Dendritic cell treated with granulocyte-macrophage colony-stimulating factor and Interleukin-4, amounts not matched to agents 40 ng/mL and 50 ng/mL, for 4 days (primary cell): Measurements from ENCODE around the gene RTF2.
"Not testable (repeated sequence)": the region's sequence is repeated elsewhere in the genome, so short reads cannot be mapped to it uniquely, and the experiment has no call there.

Experiments
- H3K27ac Mint-ChIP-seq: one replicate; pipeline ENCODE4 v1.8.0; 2022; ENCODE audit warnings: mild to moderate bottlenecking, mixed read lengths
- H3K27me3 Mint-ChIP-seq: one replicate; pipeline ENCODE4 v1.8.0; 2022; ENCODE audit warnings: mild to moderate bottlenecking, mixed read lengths
- H3K36me3 Mint-ChIP-seq: one replicate; pipeline ENCODE4 v1.8.0; 2022; ENCODE audit warnings: low read depth, mixed read lengths
- H3K4me1 Mint-ChIP-seq: one replicate; pipeline ENCODE4 v1.8.0; 2022; ENCODE audit warnings: low read depth, mixed read lengths
- H3K4me3 Mint-ChIP-seq: one replicate; pipeline ENCODE4 v1.8.0; 2022; ENCODE audit warnings: mild to moderate bottlenecking, moderate library complexity, mixed read lengths
- H3K9me3 Mint-ChIP-seq: one replicate; pipeline ENCODE4 v1.8.0; 2022; ENCODE audit warnings: mixed read lengths
- intact Hi-C: fragments of 100-400 bp; cut with micrococcal nuclease; formaldehyde crosslinking; loops from one replicate; pipeline ENCODE4 v1.15.0; 2022

Gene RTF2

DNA sequence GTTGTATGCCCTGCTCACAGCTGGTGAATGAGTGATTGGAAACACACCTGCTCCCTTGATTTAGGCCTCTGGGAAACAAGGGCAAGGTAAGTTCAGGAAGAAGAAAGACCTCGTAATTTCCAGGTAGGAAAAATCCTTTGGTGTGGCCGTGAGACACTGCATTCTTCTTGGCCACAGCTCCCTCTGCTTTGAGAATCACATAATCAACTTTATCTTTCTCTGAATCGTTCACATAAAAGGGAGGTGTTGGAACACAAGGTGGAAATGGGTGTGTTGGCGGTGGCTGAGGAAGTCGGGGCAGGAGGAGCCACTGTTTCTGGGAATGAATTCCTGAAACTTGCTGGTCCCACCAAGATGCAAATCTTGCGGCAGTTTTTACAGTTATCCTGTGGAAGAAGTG is 90.5 kb downstream of the RTF2 start:
- intact Hi-C loops = loop anchor here (10.0 kb wide), 1 partner anchor 436 kb away; no protein-coding TSS in a partner anchor
- H3K36me3 Mint-ChIP-seq = no peaks in the 10 kb centered on the region
- H3K4me3 Mint-ChIP-seq = no peak overlapping the region
- H3K27ac Mint-ChIP-seq = no peak overlapping the region
- no peaks in the 10 kb centered on the region for H3K9me3 Mint-ChIP-seq
- peaks cover 7% of the 10 kb centered on the region for H3K27me3 Mint-ChIP-seq
- peaks cover 11% of the 10 kb centered on the region for H3K4me1 Mint-ChIP-seq

DNA sequence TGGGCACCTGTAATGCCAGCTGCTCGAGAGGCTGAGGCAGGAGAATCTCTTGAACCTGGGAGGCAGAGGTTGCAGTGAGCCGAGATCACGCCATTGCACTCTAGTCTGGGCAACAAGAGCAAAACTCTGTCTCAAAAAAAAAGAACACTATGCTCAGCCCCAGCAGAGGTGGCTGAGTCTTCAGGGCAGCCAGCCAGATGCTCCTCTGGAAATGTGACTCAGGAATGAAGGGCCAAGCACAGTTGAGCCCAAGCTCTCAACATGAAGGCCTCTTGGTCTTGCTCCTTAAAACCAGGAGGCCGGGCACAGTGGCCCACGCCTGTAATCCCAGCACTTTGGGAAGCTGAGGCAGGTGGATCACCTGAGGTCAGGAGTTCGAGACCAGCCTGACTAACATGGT is 96.1 kb downstream of the RTF2 start:
- H3K27me3 Mint-ChIP-seq, H3K27ac Mint-ChIP-seq, H3K4me3 Mint-ChIP-seq, intact Hi-C loops, H3K4me1 Mint-ChIP-seq, H3K36me3 Mint-ChIP-seq, H3K9me3 Mint-ChIP-seq: not testable (repeated sequence)

GRCh38 chr20:56565511-56565910 is 97.1 kb downstream of the RTF2 start:
- H3K27me3 Mint-ChIP-seq = peaks cover 6% of the 10 kb centered on the region
- no peak overlapping the region for H3K4me3 Mint-ChIP-seq
- H3K9me3 Mint-ChIP-seq = no peaks in the 10 kb centered on the region
- no peaks in the 10 kb centered on the region for H3K36me3 Mint-ChIP-seq
- intact Hi-C loops = no loop called here
- H3K4me1 Mint-ChIP-seq = no peaks in the 10 kb centered on the region
- no peak overlapping the region for H3K27ac Mint-ChIP-seq

DNA sequence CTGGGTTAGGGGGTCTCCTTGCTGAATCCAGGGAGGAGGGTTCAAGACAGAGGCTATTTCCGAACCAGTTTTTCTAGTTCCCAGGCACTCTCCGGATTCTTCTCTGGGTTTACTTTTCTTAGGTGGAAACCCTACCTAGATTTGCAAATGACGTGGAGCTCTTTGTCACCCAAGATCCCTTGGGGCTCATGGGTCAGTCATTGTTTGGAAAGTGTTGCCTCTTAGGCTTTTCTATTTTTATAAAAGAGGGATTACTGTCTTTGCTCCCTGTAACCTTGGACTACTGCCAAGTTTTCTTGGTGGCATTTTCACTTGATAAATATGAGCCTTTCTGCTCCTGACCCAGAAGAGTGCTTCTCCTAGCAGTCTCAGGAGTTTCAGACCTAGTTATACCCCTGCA is 98.2 kb downstream of the RTF2 start:
- Mint-ChIP-seq H3K9me3 (no peaks in the 10 kb centered on the region), H3K27me3 (peaks cover 6% of the 10 kb centered on the region), H3K36me3 (no peaks in the 10 kb centered on the region), H3K4me1 (no peaks in the 10 kb centered on the region), H3K27ac (no peak overlapping the region), H3K4me3 (no peak overlapping the region)
- intact Hi-C loops = no loop called here
